Neuronal stem cell (in vitro differentiated cells): Measurements from ENCODE around the gene CD84.

ENCODE experiments used
- DNase-seq: peaks from one replicate; pipeline ENCODE4 v3.0.0-alpha.2; 2013; ENCODE audit warnings: low spot score
- H2AFZ ChIP-seq: one replicate; pipeline ENCODE4 v1.6.1; 2013; ENCODE audit warnings: mild to moderate bottlenecking, low read length, inconsistent platforms
- H2AK5ac ChIP-seq: 2 replicates; pipeline ENCODE4 v1.6.1; 2013; ENCODE audit warnings: low read depth, mild to moderate bottlenecking, inconsistent platforms, low read length, moderate library complexity, mixed read lengths
- H2BK120ac ChIP-seq: 2 replicates; pipeline ENCODE4 v1.6.1; 2013; ENCODE audit warnings: low read depth, mild to moderate bottlenecking, inconsistent platforms, low read length, moderate library complexity, mixed read lengths
- H2BK12ac ChIP-seq: one replicate; pipeline ENCODE4 v1.6.1; 2013; ENCODE audit warnings: low read length, inconsistent platforms
- H2BK15ac ChIP-seq: 2 replicates; pipeline ENCODE4 v1.6.1; 2013; ENCODE audit warnings: mild to moderate bottlenecking, low read length, inconsistent platforms, mixed read lengths
- H2BK5ac ChIP-seq: one replicate; pipeline ENCODE4 v1.6.1; 2013; ENCODE audit warnings: inconsistent platforms, mild to moderate bottlenecking, low read length, moderate library complexity
- H3K14ac ChIP-seq: one replicate; pipeline ENCODE4 v1.6.1; 2013; ENCODE audit warnings: low read length, inconsistent platforms
- H3K18ac ChIP-seq: 2 replicates; pipeline ENCODE4 v1.6.1; 2013; ENCODE audit warnings: low read length, inconsistent platforms
- H3K23ac ChIP-seq: 2 replicates; pipeline ENCODE4 v1.6.1; 2013; ENCODE audit warnings: low read depth, mild to moderate bottlenecking, mixed read lengths, low read length, inconsistent platforms; ENCODE audit not compliant: poor library complexity
- H3K27ac ChIP-seq: replicated peaks from 3 replicates; pipeline ENCODE4 v1.5.1; 2013; ENCODE audit warnings: low read length, inconsistent platforms
- H3K27me3 ChIP-seq, 3 experiments: 2 replicates each; pipeline ENCODE4 v1.6.1; 2013; ENCODE audit warnings: low read length in 3 of 3, mild to moderate bottlenecking in 2 of 3, inconsistent platforms in 1 of 3, low read depth in 1 of 3, mixed read lengths in 1 of 3, moderate library complexity in 1 of 3; ENCODE audit not compliant: control insufficient read depth in 3 of 3, insufficient read depth in 3 of 3
- H3K36me3 ChIP-seq, 2 donors: replicated peaks in 1 of 2; 2 replicates each; pipeline ENCODE4 v1.6.1; 2013; ENCODE audit warnings: low read length in 2 of 2; ENCODE audit not compliant: control insufficient read depth in 2 of 2, insufficient read depth in 2 of 2
- H3K4ac ChIP-seq: 2 replicates; pipeline ENCODE4 v1.6.1; 2013; ENCODE audit warnings: inconsistent platforms, mild to moderate bottlenecking, low read length, moderate library complexity
- H3K4me1 ChIP-seq, 2 donors: 1 replicate in 1 of 2; 2 replicates in 1 of 2; pipeline ENCODE4 v1.6.1; 2013; ENCODE audit warnings: low read length in 2 of 2, low read depth in 1 of 2; ENCODE audit not compliant: control insufficient read depth in 2 of 2, insufficient read depth in 1 of 2
- H3K4me2 ChIP-seq: one replicate; pipeline ENCODE4 v1.6.1; 2013; ENCODE audit warnings: mild to moderate bottlenecking, low read length, inconsistent platforms; ENCODE audit not compliant: insufficient read depth, poor library complexity, severe bottlenecking
- H3K4me3 ChIP-seq, 2 donors: 2 replicates each; pipeline ENCODE4 v1.5.1; 2013; ENCODE audit warnings: low read length in 2 of 2, mild to moderate bottlenecking in 2 of 2, inconsistent platforms in 1 of 2, moderate library complexity in 1 of 2
- H3K79me1 ChIP-seq: one replicate; pipeline ENCODE4 v1.6.1; 2013; ENCODE audit warnings: low read depth, mild to moderate bottlenecking, inconsistent platforms, low read length, moderate library complexity
- H3K9ac ChIP-seq: one replicate; pipeline ENCODE4 v1.6.1; 2013; ENCODE audit warnings: mild to moderate bottlenecking, low read depth, low read length, inconsistent platforms; ENCODE audit not compliant: poor library complexity
- H3K9me3 ChIP-seq, 2 donors: replicated peaks in 1 of 2; 2 replicates each; pipeline versions ENCODE3 to v1.6.1; 2013; ENCODE audit warnings: low read length in 2 of 2, mild to moderate bottlenecking in 2 of 2, inconsistent platforms in 1 of 2, low read depth in 1 of 2, mixed read lengths in 1 of 2, moderate library complexity in 1 of 2; ENCODE audit not compliant: control insufficient read depth in 2 of 2, insufficient read depth in 1 of 2
- H4K8ac ChIP-seq: one replicate; pipeline ENCODE4 v1.6.1; 2013; ENCODE audit warnings: low read depth, mild to moderate bottlenecking, inconsistent platforms, low read length, moderate library complexity
- H4K91ac ChIP-seq: one replicate; pipeline ENCODE4 v1.6.1; 2013; ENCODE audit warnings: low read length, low read depth, mild to moderate bottlenecking, inconsistent platforms; ENCODE audit not compliant: poor library complexity
- WGBS, 2 donors: extraction: QIAGEN DNeasy Blood & Tissue Kit; methylation state at CpG; one replicate each; pipeline ENCODE4 v1.1.7; 2013; ENCODE audit warnings: missing lambda C conversion rate in 2 of 2, mixed read lengths in 1 of 2; ENCODE audit not compliant: insufficient read length in 2 of 2, insufficient replicate concordance in 1 of 2; ENCODE audit errors: extremely low coverage in 2 of 2; 5-methylcytosine and 5-hydroxymethylcytosine counted together

CD84 gene

DNA sequence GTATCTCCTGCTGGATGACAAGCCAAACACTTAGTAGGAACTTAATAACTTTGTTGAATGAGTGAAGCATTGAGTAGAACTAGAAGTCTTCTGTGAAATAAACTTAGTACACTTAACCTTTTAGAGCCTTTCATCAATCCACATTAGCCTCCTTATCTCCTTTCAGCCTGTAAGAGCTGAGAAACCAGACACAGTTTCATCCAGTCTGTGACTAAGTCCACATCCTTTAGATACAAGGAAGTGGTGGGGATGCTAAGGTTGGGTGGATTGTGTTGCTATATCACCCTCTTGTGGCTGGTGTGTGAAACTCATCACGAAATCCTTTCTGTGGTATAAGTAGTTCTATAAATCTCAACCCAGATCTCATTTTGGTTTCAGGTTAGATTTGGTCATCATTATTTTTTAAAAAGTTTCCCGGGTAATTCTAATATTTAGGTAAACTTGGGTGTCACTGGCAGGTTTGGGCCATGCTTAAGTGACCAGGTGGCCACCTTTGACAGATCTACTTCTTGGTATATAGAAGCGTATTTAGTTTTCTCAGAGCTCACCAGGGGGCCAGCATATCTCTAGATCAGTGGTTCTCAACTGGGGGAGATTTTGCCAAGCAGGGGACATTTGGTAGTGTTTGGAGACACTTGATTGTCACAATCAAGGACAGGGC, 27.8 kb upstream of the CD84 start:
- H2BK12ac ChIP-seq = no peak overlapping the region

DNA sequence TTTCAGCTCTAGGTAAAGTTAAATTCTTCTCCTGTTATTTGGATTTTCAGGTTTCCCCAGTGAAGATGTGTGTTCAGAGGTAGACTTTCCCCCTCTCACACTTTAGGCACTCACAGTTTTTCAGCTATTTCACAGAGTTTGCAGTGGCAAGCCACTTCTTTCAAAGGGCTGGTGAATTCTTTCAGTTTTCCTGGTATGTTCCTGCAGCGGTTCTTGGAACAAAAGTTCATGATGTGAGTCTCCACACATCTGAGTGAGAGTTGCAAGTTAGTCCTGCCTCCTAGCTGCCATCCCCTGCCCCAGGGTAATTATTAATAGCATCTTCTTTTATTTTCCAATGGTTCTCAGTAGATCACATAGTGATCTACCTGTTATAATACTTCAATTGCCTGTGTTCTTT, 27.3 kb upstream of the CD84 start:
- no peaks in the 10 kb centered on the region for H3K36me3 ChIP-seq
- H3K9ac ChIP-seq = no peak overlapping the region
- no peak overlapping the region for H2AK5ac ChIP-seq
- H4K91ac ChIP-seq = no peak overlapping the region
- H2BK120ac ChIP-seq = no peak overlapping the region
- DNase-seq = no peak
- no peaks in the 10 kb centered on the region for H3K27me3 ChIP-seq
- H3K18ac ChIP-seq = no peak overlapping the region
- WGBS, 2 donors = no CpG with 5 or more reads among the region's 1 CpG
- no peaks in the 10 kb centered on the region for H3K4me1 ChIP-seq
- H4K8ac ChIP-seq = no peak overlapping the region
- no peak overlapping the region for H3K14ac ChIP-seq
- no peak overlapping the region for H2BK5ac ChIP-seq
- H3K4ac ChIP-seq = no peak overlapping the region
- H3K9me3 ChIP-seq = no peaks in the 10 kb centered on the region
- peak overlapping the region; percentile 42 for H2AFZ ChIP-seq
- H3K23ac ChIP-seq = no peak overlapping the region
- H3K4me2 ChIP-seq = no peak overlapping the region
- no peak overlapping the region for H2BK12ac ChIP-seq
- H3K27ac ChIP-seq = no peak overlapping the region
- no peaks in the 10 kb centered on the region for H3K79me1 ChIP-seq
- no peak overlapping the region for H2BK15ac ChIP-seq
- H3K4me3 ChIP-seq = no peak overlapping the region

More for the DNA sequence above, 27.8 kb upstream of the CD84 start:
- H3K27me3 ChIP-seq = no peaks in the 10 kb centered on the region
- H2AFZ ChIP-seq = no peak overlapping the region
- WGBS, 2 donors = no CpG with 5 or more reads among the region's 3 CpGs
- H4K91ac ChIP-seq = no peak overlapping the region
- H3K4me3 ChIP-seq = no peak overlapping the region
- H3K36me3 ChIP-seq = no peaks in the 10 kb centered on the region
- DNase-seq = peak; percentile 54
- no peak overlapping the region for H3K4ac ChIP-seq
- no peak overlapping the region for H3K27ac ChIP-seq
- H2AK5ac ChIP-seq = no peak overlapping the region
- H3K4me1 ChIP-seq = no peaks in the 10 kb centered on the region
- H3K18ac ChIP-seq = no peak overlapping the region
- no peak overlapping the region for H2BK15ac ChIP-seq
- H3K23ac ChIP-seq = no peak overlapping the region
- no peak overlapping the region for H3K14ac ChIP-seq
- H4K8ac ChIP-seq = no peak overlapping the region
- H3K9me3 ChIP-seq = no peaks in the 10 kb centered on the region
- H3K79me1 ChIP-seq = no peaks in the 10 kb centered on the region
- no peak overlapping the region for H3K9ac ChIP-seq
- no peak overlapping the region for H2BK120ac ChIP-seq
- no peak overlapping the region for H2BK5ac ChIP-seq
- H3K4me2 ChIP-seq = no peak overlapping the region

DNA sequence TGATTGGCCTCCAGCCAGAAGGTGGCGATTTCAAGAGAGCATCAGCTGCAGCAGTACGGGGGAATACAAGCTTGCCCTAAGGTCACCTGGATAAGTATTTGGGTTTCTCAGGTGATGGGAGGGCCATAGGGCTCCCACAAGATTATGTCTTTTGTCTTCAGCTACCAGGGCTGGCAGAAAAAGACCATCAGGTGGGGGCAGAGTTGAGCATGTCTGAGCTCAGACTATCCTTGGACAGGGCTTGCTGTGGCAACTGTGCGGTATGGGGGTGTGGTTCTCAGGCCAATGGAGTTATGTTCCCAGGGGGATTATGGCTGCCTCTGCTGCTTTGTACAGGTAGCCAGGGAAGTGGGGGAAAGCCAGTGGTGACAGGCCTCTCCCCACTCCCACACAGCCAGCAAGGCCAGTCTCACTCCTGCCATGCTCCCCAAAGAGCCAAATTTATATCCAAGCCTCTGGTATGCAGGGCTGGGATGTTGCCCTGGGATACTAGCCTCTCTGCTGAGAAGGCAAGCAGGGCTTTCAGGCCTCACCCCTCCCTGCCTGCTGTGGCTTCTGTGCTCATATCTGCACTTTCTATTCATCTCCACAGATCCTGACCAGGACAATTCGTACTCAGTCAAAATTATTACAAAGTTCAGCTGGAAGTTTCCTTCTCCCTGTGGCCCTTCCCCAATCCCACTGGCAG, 26.6 kb upstream of the CD84 start:
- Histone ChIP-seq H3K27ac (no peak overlapping the region), H2BK15ac (no peak overlapping the region), H3K9ac (no peak overlapping the region), H3K14ac (no peak overlapping the region), H3K18ac (no peak overlapping the region), H3K4ac (no peak overlapping the region), H3K4me3 (no peak overlapping the region), H3K4me1 (no peaks in the 10 kb centered on the region), H3K23ac (no peak overlapping the region), H3K79me1 (no peaks in the 10 kb centered on the region), H2BK5ac (no peak overlapping the region), H4K91ac (no peak overlapping the region), H3K36me3 (no peaks in the 10 kb centered on the region), H4K8ac (no peak overlapping the region), H3K27me3 (no peaks in the 10 kb centered on the region), H2AFZ (peak overlapping the region; percentile 42), H3K4me2 (no peak overlapping the region), H2BK12ac (no peak overlapping the region), H2AK5ac (no peak overlapping the region), H2BK120ac (no peak overlapping the region), H3K9me3 (no peaks in the 10 kb centered on the region)
- DNase-seq = no peak
- WGBS, 2 donors = no CpG with 5 or more reads among the region's 4 CpGs

DNA sequence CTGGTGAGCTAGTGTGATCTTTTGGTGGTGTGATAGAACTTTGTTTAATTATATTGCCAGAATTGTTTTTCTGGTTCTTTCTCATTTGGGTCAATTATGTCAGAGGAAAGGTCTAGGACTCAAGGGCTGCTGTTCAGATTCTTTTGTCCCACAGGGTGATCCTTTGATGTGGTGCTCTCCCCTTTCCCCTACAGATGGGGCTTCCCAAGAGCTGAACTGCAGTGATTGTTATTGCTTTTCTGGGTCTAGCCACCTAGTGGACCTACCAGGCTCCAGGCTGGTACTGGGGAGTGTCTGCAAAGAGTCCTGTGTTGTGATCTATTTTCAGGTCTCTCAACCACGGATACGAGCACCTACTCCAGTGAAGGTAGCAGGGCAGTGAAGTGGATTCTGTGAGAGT, 25.9 kb upstream of the CD84 start:
- no peak overlapping the region for H2BK5ac ChIP-seq
- no peak overlapping the region for H2AFZ ChIP-seq
- no peak overlapping the region for H3K23ac ChIP-seq
- H4K91ac ChIP-seq = no peak overlapping the region
- H3K4ac ChIP-seq = no peak overlapping the region
- H3K27ac ChIP-seq = no peak overlapping the region
- H3K4me2 ChIP-seq = no peak overlapping the region
- no peak overlapping the region for H2BK15ac ChIP-seq
- no CpG with 5 or more reads among the region's 2 CpGs for WGBS, 2 donors
- no peak overlapping the region for H2BK12ac ChIP-seq
- H3K14ac ChIP-seq = no peak overlapping the region
- H3K18ac ChIP-seq = no peak overlapping the region
- H3K36me3 ChIP-seq = no peaks in the 10 kb centered on the region
- H3K4me1 ChIP-seq = no peaks in the 10 kb centered on the region
- no peaks in the 10 kb centered on the region for H3K9me3 ChIP-seq
- H3K4me3 ChIP-seq = no peak overlapping the region
- H3K27me3 ChIP-seq = no peaks in the 10 kb centered on the region
- H4K8ac ChIP-seq = no peak overlapping the region
- no peak overlapping the region for H2AK5ac ChIP-seq
- DNase-seq = no peak
- no peaks in the 10 kb centered on the region for H3K79me1 ChIP-seq
- no peak overlapping the region for H2BK120ac ChIP-seq
- H3K9ac ChIP-seq = no peak overlapping the region
